HCT116 (cell line): Measurements from ENCODE around the gene PSMA6. TPM values are rescaled to one million over a fixed set of nuclear protein-coding genes. Genes with fewer than 3 reads are reported as not detected.

Experiments
- ATAC-seq: fragments of 200-7000 bp; cut with Tn5 transposase; 2 replicates; pipeline ENCODE4 v1.9.1; 2020; ENCODE audit warnings: mild to moderate bottlenecking, moderate library complexity
- BruUV-seq: library from RNA; stranded (reverse); fragments of 400-500 nt; replicated peaks from 2 replicates; lab custom pipeline; 2021; lab: Mats Ljungman, UMichigan
- CTCF ChIA-PET: fragments of 300-600 bp; sonication (Branson Sonifier 250); formaldehyde crosslinking; loops from one replicate; lab custom pipeline; 2021; ENCODE audit warnings: antibody characterized with exemption; lab: Charles Lee
- POLR2A ChIA-PET: fragments of 300-600, 350-600 bp; sonication (Branson Sonifier 250); formaldehyde crosslinking; loops from one replicate; lab custom pipeline; 2021; ENCODE audit warnings: antibody characterized with exemption; lab: Charles Lee
- RAD21 ChIA-PET, 2 experiments: fragments of 300-600 bp; sonication (Branson Sonifier 250); formaldehyde crosslinking; loops; one replicate each; lab custom pipeline; 2023; ENCODE audit warnings: low total read pairs in 2 of 2; ENCODE audit not compliant: uncharacterized antibody in 2 of 2, unreplicated experiment in 2 of 2, low non-redundant PET in 1 of 2; lab: Charles Lee
- DNase-seq: peaks from one replicate; pipeline ENCODE4 v3.0.0-alpha.2; 2010; ENCODE audit warnings: low read depth, low spot score
- H2AFZ ChIP-seq: fragments of 200-600 bp; shearing (Covaris generic), sonication (generic); 2 replicates; pipeline ENCODE4 v1.6.1; 2017; ENCODE audit warnings: low read depth, mixed run types, mixed read lengths, antibody characterized with exemption, low read length; ENCODE audit not compliant: poor library complexity, severe bottlenecking
- H3K27ac ChIP-seq: 2 replicates; pipeline ENCODE4 v1.5.1; 2012; ENCODE audit warnings: low read depth, low read length
- H3K27me3 ChIP-seq: fragments of 200-600 bp; sonication (generic); 2 replicates; pipeline ENCODE4 v1.6.1; 2016; ENCODE audit warnings: mixed run types, low read length, mixed read lengths; ENCODE audit not compliant: insufficient read depth
- H3K36me3 ChIP-seq, 2 experiments: fragments of 200-500 bp in 1 of 2; fragments of 200-600 bp in 1 of 2; sonication (Bioruptor generic) in 1 of 2; sonication (generic) in 1 of 2; 2 replicates each; pipeline versions ENCODE4 v1.5.1 to v1.6.1; 2014 to 2016; ENCODE audit warnings: low read length in 2 of 2, inconsistent platforms in 1 of 2, mixed read lengths in 1 of 2, mixed run types in 1 of 2; ENCODE audit not compliant: insufficient read depth in 2 of 2, control insufficient read depth in 1 of 2
- H3K4me1 ChIP-seq, 2 experiments: fragments of 200-600 bp in 1 of 2; sonication (generic) in 1 of 2; 2 replicates each; pipeline versions ENCODE4 v1.5.1 to v1.6.1; 2012 to 2017; ENCODE audit warnings: low read length in 2 of 2, inconsistent platforms in 1 of 2, mild to moderate bottlenecking in 1 of 2, mixed read lengths in 1 of 2, mixed run types in 1 of 2, moderate library complexity in 1 of 2; ENCODE audit not compliant: insufficient read depth in 2 of 2, control insufficient read depth in 1 of 2
- H3K4me2 ChIP-seq: fragments of 200-600 bp; sonication (generic); 2 replicates; pipeline ENCODE4 v1.6.1; 2017; ENCODE audit warnings: mixed run types, low read length, mixed read lengths
- H3K4me3 ChIP-seq, 2 experiments: fragments of 200-600 bp in 1 of 2; sonication (generic) in 1 of 2; replicated peaks in 1 of 2; 2 replicates each; pipeline ENCODE4 v1.5.1; 2011 to 2016; ENCODE audit warnings: low read length in 2 of 2, control low read depth in 1 of 2, low read depth in 1 of 2, mild to moderate bottlenecking in 1 of 2, mixed read lengths in 1 of 2, mixed run types in 1 of 2
- H3K79me2 ChIP-seq: fragments of 200-600 bp; sonication (generic); 2 replicates; pipeline ENCODE4 v1.6.1; 2017; ENCODE audit warnings: mild to moderate bottlenecking, mixed run types, low read length, moderate library complexity, mixed read lengths; ENCODE audit not compliant: insufficient read depth
- H3K9ac ChIP-seq: fragments of 200-600 bp; sonication (generic); 2 replicates; pipeline ENCODE4 v1.6.1; 2016; ENCODE audit warnings: low read length, mixed read lengths
- H3K9me2 ChIP-seq: fragments of 200-600 bp; sonication (generic), shearing (Covaris generic); 2 replicates; pipeline ENCODE4 v1.6.1; 2017; ENCODE audit warnings: mixed run types, mild to moderate bottlenecking, moderate library complexity; ENCODE audit not compliant: insufficient read depth
- H3K9me3 ChIP-seq, 2 experiments: fragments of 200-500 bp in 1 of 2; fragments of 200-600 bp in 1 of 2; sonication (Bioruptor generic) in 1 of 2; sonication (generic) in 1 of 2; 2 replicates each; pipeline ENCODE4 v1.6.1; 2014 to 2017; ENCODE audit warnings: low read length in 2 of 2, mixed read lengths in 2 of 2, inconsistent platforms in 1 of 2, low read depth in 1 of 2, mild to moderate bottlenecking in 1 of 2, mixed run types in 1 of 2, moderate library complexity in 1 of 2; ENCODE audit not compliant: control insufficient read depth in 1 of 2, insufficient read depth in 1 of 2
- H4K20me1 ChIP-seq: fragments of 200-600 bp; sonication (generic), shearing (Covaris generic); 2 replicates; pipeline ENCODE4 v1.6.1; 2017; ENCODE audit warnings: mixed run types, mild to moderate bottlenecking, moderate library complexity; ENCODE audit not compliant: insufficient read depth
- CBX3 ChIP-seq: IDR thresholded peaks from 2 replicates; pipeline ENCODE4 v1.6.1; 2012; ENCODE audit warnings: low read depth
- JUND ChIP-seq: IDR thresholded peaks from 2 replicates; pipeline ENCODE4 v1.6.1; 2012
- POLR2AphosphoS5 ChIP-seq: IDR thresholded peaks from 2 replicates; pipeline ENCODE4 v1.6.1; 2011; ENCODE audit warnings: mild to moderate bottlenecking, low read depth, low read length, moderate library complexity
- SRF ChIP-seq: IDR thresholded peaks from 2 replicates; pipeline ENCODE4 v1.6.1; 2012; ENCODE audit warnings: low read depth
- YY1 ChIP-seq: IDR thresholded peaks from 2 replicates; pipeline ENCODE4 v1.6.1; 2011; ENCODE audit warnings: low read length, low read depth, moderate library complexity, mild to moderate bottlenecking; ENCODE audit not compliant: insufficient replicate concordance; ENCODE audit errors: extremely low read depth
- intact Hi-C: fragments of 100-400 bp; cut with micrococcal nuclease; formaldehyde crosslinking; loops from 2 replicates; pipeline ENCODE4 v1.10.0; 2022
- total RNA-seq: library from RNA; stranded (reverse); gene quantifications from one replicate; pipeline ENCODE4 v1.2.1, GENCODE V29; 2021; ENCODE audit not compliant: unreplicated experiment
- TF ChIP-seq, protein P1 (sequence below): IDR thresholded peaks from 2 replicates; pipeline ENCODE4 v1.6.1; 2012
- TF ChIP-seq, protein P2 (sequence below): IDR thresholded peaks from 2 replicates; pipeline ENCODE4 v1.6.1; 2011; ENCODE audit warnings: mild to moderate bottlenecking, low read length, moderate library complexity; ENCODE audit not compliant: insufficient replicate concordance; ENCODE audit errors: extremely low read depth

Gene PSMA6
- total RNA-seq, 1 experiment from 2014 or later: 194 TPM

DNA sequence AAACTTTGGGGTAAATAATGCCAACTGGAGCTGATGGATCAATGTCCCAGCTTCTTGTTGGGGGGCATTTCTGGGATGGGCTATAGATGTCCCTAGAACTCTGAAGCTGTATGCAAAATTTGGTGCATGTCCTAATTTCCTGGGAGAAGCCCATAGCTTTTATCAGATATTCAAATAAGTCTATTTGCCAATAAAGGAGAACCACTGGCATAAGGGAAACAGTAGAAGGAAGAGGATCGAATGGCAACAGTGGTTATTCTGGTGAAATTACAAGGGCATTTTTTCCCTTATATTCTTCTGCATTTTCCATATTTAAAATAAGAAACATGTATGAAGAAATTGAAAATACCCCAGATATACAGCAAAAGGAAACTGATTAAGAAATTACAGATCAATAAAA lies 34.2 kb downstream of the PSMA6 start:
- TF ChIP-seq, protein P1, sequence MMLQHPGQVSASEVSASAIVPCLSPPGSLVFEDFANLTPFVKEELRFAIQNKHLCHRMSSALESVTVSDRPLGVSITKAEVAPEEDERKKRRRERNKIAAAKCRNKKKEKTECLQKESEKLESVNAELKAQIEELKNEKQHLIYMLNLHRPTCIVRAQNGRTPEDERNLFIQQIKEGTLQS: no peak
- TF ChIP-seq, protein P2, sequence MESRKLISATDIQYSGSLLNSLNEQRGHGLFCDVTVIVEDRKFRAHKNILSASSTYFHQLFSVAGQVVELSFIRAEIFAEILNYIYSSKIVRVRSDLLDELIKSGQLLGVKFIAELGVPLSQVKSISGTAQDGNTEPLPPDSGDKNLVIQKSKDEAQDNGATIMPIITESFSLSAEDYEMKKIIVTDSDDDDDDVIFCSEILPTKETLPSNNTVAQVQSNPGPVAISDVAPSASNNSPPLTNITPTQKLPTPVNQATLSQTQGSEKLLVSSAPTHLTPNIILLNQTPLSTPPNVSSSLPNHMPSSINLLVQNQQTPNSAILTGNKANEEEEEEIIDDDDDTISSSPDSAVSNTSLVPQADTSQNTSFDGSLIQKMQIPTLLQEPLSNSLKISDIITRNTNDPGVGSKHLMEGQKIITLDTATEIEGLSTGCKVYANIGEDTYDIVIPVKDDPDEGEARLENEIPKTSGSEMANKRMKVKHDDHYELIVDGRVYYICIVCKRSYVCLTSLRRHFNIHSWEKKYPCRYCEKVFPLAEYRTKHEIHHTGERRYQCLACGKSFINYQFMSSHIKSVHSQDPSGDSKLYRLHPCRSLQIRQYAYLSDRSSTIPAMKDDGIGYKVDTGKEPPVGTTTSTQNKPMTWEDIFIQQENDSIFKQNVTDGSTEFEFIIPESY: no peak
- TF ChIP-seq POLR2AphosphoS5: no peak
- no peak for TF ChIP-seq YY1
- no peak for TF ChIP-seq JUND
- no peak for TF ChIP-seq CBX3
- TF ChIP-seq SRF: no peak
- TF ChIP-seq, all 23 proteins: peak for 0
- Histone ChIP-seq H3K9ac (no peak overlapping the region), H3K4me1 (peaks cover 2% of the 10 kb centered on the region in 2 experiments), H3K79me2 (no peaks in the 10 kb centered on the region), H2AFZ (no peak overlapping the region), H3K4me2 (no peak overlapping the region), H3K27me3 (no peaks in the 10 kb centered on the region), H4K20me1 (no peaks in the 10 kb centered on the region), H3K4me3 (no peak overlapping the region), H3K9me3 (no peaks in the 10 kb centered on the region), H3K27ac (no peak overlapping the region), H3K9me2 (no peaks in the 10 kb centered on the region), H3K36me3 (no peaks in the 10 kb centered on the region)
- intact Hi-C loops: no loop called here
- ChIA-PET POLR2A (no interaction called here), RAD21 (no interaction called here), CTCF (no interaction called here)
- no TSS peak for BruUV-seq
- ATAC-seq: no peak
- no peak for DNase-seq
